Measurements from ENCODE around the gene FHAD1.
A peak's percentile ranks its signal among the peaks of the same experiment; 100 is the strongest.

The FHAD1 gene

DNA sequence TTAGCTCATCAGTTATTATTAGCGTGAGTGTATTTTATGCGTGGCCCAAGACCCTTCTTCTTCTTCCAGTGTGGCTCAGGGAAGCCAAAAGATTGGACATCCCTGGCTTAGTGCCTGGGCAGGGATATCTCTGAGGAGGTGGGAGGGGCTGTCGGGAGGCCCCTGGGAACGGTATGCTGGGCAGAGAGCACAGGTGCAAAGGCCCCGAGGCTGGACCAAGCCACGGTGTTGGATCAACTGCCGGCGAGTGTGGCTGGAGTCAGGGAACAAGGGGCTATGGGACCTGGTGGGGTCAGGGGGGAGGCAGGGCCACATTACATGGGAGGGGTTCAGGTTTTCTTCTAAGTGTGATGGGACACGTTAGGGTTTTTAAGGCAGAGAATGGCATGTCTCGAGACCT is 62.7 kb downstream of the FHAD1 start:
- no peak for DNase-seq

DNA sequence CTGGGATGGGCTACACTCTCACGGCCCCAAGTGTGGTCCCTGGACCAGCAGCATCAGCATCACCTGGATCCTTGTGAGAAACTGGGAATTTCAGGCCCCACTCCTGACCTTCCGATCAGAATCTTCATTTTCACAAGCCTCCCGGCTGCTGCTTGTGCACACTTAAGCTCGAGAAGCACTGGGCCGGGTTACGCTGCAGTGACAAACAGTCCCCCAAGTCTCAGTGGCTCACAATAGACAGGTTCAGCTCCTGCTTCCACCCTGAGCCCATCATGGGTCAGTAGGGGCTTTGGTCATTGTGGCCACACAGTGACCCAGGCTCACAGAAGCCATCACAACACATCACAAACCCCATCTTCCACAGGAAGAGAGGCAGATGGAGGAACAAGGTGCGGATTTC is 63.5 kb downstream of the FHAD1 start:
- no peak for DNase-seq

DNA sequence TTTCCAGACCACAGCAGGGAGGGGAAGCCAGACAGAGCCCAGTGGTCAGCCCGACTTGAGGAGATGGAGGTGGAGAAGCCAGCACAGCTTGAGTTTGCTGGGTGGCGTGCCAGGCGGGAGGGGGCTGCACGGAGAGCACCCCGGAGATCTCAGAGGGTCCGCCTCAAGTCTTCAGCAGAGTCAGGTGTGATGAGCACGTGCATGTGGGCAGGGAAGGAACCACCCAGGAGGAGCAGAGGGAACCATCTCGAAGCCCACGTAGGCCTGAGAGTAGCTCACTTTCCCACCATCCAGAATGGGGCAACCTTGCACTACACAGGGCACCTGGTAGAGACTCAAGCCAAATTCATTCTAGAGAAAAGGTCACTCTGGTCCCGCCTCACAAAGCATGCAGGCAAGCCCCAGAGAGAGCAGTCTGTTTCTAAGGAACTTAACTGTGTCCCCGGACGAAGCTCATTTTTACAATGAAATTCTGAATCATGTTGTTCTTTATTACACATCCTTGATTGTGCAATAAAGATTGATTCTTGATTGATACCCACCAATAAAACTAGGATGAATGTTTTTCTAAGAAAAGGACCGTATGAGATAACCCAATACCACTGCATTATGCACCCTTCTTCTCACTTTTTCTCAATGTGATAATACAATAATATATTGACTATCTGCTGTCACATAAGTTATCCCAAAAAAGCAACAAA is 64.2 kb downstream of the FHAD1 start:
- no peak for DNase-seq

DNA sequence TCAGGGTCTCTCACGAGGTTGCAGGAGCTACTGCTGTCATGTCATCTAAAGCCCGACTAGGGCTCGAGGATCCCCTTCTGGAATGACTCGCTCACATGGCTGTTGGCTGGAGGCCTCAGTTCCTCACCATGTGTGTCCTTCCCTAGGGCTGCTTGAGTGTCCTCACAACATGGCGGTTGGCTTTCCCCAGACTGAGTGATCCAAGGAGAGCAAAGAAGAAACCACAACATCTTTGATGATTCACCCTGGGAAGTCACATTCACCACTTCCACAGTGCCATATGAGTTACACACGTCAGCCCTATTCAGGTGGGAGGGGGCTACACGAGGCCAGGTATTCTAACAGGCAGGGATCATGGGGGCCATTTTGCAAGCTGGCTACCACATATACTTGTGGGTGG is 64.9 kb downstream of the FHAD1 start:
- DNase-seq: no peak

DNA sequence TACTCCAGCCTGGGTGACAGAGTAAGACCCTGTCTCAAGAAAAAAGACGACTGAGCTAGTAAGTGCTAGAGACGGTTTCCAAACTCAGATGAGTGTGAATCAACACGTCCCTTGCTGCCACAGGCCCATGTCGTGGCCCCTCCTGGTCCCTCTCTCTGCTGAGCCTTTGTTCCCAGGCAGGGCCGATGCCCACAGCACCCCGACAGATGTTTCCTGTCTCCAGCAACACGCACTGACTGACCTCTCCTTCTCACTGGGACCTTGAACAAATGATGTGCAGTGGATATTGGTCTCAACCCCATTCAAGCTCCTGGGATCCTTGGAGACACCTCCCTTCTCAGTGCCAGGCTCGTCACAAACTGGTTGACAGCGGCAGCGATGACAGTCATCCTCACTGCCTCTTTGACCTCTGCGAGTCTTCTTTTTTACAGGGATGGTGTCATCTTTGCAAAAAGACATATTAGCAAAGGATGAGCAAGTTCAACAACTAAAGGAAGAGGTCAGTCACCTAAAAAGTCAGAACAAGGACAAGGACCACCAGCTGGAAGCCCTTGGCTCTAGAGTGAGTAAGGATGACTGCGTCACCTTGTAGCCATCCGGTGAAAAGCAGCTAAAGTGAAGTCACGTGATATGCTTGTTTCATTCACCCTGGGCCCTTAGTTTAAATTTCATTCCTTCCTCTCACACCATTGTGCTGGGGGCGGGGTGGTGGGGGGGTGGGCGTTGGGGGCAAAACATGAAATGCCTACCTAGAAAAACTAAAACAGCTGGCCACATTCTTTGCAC is 65.8 kb downstream of the FHAD1 start:
- no peak for DNase-seq

DNA sequence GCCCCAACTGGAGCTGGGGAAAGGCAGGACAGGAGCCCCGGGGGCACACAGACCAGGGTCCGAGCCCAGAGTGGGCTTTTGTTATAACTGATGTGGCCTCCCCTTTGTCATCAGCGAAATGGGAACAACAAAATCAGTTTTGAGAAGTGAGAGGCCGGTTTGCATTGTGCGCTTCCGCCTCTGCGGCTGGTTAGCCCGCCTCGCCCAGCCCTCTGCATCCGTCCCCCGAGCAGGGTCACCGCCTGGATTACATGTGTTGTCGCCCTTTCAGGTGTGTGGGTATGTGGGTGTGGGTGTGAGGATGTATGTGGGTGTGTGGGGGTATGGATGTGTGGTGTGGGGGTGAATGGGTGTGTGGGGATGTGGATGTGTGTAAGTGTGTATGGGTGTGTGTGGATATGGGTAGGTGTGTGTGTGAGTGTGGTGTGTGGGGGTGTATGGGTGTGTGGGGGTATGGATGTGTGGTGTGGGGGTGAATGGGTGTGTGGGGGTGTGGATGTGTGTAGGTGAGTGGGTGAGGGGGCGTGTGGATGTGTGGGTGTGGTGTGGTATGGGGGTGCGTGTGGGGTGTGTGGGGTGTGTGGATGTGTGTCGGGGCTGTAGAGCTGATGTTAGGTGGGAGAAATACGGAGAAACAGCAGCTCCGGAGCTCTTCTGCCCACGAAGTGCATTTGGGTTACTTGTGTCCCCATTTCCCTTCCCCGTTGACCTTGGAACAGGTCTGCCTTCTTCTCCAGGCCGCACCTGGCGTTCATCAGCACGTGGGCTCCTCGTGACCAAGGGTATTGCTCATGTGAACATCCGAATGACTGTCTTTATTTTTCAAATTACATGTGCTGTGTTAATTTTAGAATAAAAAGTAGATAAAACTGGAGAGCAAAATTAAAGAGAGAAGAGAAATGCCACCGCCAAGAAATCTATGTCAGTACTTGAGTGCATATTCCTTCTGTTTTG is 67.6 kb downstream of the FHAD1 start:
- no peak for DNase-seq

DNA sequence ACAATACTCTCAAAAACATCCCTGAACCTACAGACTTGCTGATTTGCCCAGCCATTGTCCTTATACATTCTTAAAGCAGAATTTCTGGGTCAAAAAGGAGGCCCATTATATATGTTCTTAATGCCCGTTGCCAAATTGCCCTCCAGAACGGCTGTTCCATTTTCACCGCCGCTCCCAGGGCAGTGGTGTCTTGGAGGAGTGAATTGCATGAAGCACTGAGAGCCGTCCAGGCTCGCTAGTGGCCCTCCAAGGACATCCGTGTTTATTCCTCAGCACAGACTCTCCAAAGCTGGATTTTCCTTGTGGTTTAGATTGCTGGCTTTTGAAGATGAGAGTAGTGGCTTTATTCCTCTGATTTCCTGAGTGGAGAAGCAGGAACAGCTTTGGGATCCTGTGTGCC is 68.8 kb downstream of the FHAD1 start:
- DNase-seq: no peak

DNA sequence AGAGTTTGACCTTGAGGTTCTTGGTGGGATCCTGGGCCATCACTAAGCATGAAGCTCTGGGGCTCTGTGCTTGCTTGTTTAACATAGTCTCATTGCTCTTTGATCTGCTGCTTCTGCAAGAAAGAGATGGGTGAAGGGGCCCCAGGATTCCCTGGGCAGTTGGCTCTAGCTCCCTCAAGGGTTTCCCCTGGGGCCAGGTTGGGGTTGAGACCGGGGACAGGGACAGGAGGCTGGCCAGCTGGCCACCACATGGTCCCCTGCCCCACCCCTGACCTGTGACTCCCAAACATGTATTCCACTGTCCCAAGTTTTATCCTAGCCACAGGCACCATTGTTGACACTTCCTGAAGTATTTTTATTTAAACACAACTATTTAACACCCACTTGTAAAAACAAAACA is 69.5 kb downstream of the FHAD1 start:
- DNase-seq: no peak

DNA sequence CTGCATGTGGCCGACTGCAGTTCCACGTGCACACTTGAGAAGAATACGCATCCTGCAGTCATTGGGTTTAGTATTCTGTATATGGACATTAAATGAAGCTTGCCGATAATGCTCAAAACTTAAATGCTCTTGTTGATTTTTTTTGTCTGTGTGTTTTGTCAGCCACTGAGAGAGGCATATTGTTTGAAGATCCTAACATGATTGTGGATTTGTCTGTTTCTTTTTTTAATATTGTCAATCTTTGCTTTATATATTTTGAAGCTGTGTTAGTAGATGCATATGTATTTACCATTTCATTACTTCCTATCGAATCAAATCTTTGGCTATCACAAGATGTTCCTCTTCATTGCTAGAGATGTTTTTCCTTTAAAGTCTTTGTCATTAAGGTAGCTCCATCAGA is 73.2 kb downstream of the FHAD1 start:
- DNase-seq: no peak

DNA sequence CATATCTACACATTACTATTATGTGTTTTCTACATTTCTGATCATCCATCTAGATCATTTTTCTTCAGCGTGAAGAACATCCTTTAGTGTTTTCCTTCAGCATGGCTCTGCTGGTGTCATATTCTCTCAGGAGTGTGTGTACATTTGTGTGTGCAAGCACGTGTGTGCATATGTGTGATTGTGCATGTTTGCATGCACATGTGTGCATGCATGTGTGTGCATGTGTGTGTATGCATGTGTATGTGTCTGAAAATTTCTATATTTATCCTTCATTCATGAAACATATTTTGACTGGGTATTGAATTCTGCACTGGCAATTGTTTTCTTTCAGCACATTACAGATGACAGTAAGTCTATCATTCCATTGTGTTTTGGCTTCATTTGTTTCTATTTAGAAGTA is 74.6 kb downstream of the FHAD1 start:
- no peak for DNase-seq

DNA sequence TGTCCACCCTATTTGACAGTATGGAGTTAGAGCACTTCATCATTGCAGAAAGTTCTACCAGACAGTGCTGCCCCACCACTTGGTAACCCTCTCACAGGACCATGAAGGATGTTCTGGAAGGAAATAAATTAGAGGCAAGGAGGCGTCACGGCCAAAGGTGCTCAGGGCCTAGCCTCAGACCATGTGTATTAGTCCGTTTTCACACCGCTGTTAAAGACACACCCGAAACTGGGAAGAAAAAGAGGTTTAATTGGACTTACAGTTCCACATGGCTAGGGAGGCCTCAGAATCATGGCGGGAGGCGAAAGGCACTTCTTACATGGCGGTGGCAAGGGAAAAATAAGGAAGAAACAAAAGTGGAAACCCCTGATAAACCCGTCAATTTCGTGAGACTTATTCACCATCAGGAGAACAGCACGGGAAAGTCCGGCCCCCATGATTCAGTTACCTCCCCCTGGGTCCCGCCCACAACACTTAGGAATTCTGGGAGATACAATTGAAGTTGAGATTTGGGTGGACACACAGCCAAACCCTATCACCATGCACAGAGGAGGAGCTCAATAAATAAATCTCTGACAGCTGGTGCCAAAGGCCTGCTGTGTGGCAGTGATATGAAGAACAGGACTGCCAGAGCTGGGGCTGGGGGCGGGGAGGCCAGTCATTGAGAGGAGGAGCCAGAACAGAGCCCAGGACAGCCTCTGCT is 75.8 kb downstream of the FHAD1 start:
- DNase-seq: peak; percentile 1

DNA sequence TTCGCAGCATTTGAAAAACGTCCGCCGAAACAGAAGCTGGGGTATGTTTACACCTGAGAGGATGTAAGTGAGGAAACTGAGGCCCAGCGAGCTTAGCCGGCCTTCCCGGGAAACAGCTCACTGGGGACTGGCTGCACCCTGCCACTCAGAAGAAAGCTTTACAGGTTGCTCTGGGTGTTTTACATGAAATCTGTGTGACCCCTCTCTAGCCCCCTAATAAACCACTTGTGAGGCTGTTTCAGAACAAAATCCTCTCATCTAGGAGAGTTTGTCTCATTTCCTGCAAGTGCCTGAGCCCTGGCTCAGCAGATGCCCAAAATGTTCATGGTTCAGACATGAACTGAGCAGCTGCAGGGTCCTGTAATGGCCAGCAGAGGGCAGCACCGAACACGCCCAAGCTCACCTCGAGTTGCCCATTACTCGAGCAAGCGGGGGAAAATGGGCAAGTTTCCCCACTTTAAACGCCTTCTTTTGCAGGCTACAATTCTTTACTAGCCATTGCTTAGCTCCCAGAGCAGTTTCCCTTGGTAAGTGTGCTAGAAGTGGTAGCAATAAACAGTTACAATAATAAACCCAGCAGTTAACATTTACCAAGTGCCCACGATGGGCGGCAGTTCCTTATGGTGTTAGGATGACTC is 76.4 kb downstream of the FHAD1 start:
- DNase-seq: peak; percentile 19

DNA sequence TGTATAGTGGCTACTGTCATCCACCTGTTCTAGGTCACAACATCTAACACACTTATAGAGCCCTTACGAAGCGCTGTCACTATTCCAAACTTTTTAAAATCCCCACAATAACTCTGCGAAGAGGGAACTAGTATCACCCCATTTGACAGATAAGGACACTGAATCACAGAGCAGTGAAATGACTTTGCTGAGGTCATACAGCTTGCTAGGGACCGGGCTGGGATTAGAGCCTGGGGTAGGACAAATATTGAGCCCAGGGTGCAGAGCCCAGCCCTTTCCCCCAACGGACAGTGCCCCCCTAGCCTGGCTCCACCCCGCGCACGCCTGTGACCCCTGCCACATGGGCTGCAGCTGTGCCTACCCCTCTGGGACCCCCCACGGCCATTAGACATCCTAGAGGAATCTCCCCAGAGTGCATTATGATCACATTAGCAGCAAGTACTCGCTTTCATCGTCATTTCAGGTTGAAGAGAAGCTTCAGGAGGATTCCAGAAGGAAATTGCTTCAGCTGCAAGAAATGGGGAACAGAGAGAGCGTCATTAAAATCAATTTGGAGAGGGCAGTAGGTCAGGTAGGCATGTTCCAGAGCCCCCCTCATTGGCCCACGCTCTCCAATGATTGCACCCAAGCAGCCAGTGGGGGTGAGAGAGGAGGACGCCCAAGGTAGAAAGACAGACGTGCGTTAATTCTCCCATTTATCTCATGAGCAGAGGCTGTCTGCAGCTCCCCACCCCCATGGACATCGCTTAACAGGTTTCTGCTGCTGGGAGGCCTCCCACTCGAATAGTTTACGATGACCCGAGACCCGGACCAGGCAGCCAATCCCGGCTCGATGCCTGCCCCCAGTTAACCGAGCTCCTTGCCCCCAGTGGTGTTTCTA is 77.2 kb downstream of the FHAD1 start:
- no peak for DNase-seq

DNA sequence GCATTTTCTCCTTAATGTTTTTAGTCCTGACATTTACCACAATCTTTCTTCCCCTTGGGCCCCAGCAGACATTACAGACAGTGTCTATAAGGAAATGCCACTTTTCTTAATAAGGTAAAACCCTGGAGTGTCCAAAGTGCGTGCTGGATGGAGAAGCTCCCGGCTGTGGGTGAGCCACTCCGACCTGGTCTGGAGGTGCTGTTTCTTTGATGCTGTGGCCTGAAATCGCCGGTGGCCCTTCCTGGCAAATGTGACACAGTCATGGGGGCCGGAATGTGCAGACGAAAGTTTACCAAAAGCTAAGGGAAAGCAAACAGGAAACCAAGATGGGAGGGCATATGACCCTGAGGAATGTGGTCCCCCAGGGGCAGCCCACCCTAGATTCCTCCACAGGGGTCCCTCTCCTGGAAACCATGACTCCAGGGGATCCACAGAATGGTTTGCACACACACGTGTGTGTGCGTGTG is 77.9 kb downstream of the FHAD1 start:
- no peak for DNase-seq

DNA sequence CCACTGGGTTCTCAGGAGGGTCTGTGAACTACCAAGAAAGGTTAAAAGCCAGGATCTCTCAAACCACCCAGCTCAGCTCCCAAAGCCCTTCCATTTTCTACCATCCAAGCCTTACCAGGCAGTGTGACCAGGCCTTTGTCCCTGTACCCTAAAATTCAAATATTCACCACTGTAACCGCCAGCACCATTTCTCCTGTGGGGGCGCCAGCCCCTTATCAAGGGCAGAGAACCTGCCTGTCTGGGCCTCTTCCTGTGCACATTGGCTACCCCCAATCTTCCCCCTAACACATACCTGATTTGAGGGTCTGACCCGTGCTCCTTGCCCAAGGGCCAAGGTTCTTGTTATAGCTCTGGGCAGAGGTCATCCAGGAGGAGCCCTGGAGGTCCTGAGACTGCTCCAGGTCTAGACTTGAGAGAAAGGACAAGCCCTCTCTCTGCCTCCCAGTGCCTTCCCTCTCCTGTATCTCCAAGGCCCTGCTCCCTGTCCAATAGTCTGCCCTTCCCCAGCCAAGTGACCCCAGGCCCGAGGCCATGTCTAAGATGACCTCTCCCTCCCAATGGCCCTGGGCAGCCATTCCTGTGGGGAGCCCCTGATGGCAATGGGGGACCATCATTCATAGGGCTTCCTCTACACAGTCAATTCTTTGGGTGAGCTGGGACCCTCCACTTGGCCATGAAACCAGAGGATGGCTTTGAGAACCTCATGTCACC is 78.5 kb downstream of the FHAD1 start:
- no peak for DNase-seq

DNA sequence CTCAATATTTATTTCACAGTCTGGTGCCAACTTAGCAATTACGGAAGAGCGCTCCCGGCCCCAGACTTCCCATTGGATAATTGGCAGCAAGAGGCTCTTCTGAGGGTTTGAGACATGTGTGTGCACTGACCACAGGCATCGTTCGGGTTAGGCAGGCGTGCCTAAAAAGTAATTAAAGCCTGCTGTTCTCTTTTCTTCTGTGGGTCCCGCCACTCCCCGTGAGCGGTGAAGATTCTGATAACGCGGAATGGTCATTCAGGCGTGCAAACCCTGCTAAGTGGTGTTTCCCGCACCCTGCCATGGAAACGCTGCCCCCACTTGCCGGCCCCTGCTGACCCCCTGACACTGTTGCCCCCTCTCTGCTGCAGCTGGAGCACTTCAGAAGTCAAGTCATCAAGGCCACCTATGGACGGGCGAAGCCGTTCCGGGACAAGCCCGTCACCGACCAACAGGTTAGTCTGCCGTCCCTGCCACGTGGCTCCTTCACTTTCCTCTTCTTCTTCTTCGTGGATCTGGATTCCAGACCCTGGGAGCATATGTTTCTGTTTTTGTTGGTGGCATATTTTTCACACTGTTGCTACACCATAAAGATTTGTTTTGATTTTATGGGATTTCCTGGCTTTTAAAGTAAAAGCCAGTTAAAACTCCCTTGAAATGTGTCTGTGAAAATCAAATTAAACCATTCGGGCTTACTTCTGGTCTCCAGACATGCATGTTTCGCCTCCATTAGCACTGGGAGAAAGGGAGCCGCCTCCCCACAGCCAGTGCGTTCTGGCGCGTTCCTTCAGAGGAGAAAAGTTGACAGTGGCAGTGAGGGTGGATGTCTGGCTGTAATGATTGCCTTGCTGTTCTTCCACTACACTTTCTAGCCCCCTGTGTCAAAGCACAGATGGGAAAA is 79.9 kb downstream of the FHAD1 start:
- DNase-seq: peak; percentile 12

DNA sequence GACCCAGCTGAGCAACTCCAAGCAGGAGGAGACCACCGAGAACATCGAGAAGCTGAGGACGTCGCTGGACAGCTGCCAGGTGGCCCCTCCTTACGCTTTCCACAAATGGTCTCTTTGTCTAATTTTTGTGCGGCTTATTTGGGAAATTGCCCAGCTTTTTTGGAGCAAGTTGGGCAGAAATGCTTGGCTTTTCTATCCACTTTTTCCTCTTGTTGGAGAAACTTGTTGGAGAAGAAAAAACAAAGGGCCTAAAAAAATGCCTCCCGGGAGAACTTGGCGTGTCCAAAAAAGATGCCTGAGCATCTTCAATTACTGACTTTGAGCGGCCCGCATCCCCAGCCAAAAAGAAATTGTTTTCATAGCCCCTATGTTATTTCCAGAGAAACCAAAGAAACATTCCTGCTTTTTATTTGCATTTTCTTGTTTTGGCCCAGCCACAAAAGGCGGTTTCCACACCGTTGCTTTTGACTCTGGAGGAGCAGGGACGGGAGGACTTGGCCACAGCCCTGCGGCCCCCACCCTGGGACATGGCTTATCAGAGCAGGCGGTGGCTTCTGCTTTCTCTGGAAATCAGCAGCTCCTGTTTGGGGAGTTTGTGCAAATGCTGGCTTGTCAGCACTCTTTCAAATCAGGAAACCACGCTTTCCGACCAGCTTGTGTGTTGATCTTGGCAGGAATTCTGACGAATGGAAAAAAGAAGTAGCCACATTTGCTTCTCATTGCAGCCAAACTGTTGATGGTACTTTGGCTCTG is 81.5 kb downstream of the FHAD1 start:
- DNase-seq: no peak

DNA sequence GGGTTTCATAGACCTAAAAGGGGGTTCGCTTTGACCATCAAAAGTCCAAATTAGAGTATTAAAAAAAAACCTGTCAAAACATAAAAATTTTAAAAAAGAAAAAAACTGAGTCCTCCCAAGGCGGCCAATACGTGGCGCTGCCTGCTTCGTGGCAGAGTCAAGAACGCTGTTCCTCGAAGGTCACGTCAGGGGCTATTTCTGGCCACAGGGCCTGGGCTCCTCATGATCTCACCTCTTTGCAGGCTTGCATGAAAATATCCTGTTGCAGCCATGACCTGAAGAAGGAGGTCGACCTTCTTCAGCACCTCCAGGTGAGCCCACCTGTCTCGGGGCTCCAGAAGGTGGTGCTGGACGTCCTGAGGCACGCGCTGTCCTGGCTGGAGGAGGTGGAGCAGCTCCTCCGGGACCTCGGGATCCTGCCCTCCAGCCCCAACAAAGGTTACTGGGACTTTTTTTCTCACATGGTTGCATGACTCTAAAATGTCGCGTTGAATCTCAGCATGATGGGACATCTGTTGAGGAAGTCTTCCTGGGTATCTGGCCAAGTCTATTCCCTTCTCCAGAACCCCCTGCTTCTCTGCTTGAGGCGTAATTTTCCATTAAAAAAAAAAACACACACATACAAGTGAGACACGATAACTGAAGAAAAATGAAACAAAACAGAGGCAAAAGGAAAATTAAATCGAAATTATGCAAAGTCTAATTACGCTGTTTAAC is 82.2 kb downstream of the FHAD1 start:
- no peak for DNase-seq
